OCI-LY7 (cell line): ENCODE results near the gene LRRC71.

Source experiments
- EZH2phosphoT487 ChIP-seq: fragments of 200-600 bp; sonication (generic); IDR thresholded peaks from 2 replicates; pipeline ENCODE4 v1.6.1; 2018; ENCODE audit warnings: low read depth, borderline replicate concordance, mild to moderate bottlenecking, mixed run types, antibody characterized with exemption, low read length, moderate library complexity, mixed read lengths
- TF ChIP-seq, protein P1 (sequence below): fragments of 200-600 bp; sonication (generic); conservative IDR thresholded peaks from 2 replicates; pipeline ENCODE4 v1.5.1; 2014; ENCODE audit warnings: mild to moderate bottlenecking, antibody characterized with exemption, low read length, moderate library complexity, mixed read lengths

DNA sequence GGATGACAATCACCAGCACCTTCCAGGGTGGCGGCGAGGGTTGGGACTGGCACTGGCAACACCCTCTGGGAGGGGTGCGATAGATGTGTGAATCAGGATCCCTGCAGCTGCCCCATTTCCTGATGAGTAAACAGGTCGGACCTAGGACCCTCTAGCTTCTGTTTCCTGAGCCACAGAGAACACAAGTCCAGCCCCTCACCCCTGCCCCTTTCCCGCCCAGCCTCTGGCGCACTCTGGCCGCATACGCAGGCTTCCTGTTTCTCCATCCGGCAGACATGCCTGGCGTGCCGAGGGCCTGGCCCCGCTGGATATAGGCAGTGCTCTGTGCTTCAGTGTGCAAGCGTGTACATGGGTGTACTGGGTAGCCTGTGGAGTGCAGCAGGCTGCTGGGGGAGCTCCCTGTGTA lies 22.3 kb upstream of the LRRC71 start:
- TF ChIP-seq, protein P1, sequence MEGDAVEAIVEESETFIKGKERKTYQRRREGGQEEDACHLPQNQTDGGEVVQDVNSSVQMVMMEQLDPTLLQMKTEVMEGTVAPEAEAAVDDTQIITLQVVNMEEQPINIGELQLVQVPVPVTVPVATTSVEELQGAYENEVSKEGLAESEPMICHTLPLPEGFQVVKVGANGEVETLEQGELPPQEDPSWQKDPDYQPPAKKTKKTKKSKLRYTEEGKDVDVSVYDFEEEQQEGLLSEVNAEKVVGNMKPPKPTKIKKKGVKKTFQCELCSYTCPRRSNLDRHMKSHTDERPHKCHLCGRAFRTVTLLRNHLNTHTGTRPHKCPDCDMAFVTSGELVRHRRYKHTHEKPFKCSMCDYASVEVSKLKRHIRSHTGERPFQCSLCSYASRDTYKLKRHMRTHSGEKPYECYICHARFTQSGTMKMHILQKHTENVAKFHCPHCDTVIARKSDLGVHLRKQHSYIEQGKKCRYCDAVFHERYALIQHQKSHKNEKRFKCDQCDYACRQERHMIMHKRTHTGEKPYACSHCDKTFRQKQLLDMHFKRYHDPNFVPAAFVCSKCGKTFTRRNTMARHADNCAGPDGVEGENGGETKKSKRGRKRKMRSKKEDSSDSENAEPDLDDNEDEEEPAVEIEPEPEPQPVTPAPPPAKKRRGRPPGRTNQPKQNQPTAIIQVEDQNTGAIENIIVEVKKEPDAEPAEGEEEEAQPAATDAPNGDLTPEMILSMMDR: no peak
- no peak for TF ChIP-seq EZH2phosphoT487
